Glomerular visceral epithelial cell (primary cell): ENCODE measurements around the gene CARS2.
"Not testable (repeated sequence)": the region's sequence is repeated elsewhere in the genome, so short reads cannot be mapped to it uniquely, and the experiment has no call there.

ENCODE experiments used
- DNase-seq: peaks from one replicate; pipeline ENCODE4 v3.0.0-alpha.2; 2016; ENCODE audit errors: extremely low spot score

CARS2 gene

DNA sequence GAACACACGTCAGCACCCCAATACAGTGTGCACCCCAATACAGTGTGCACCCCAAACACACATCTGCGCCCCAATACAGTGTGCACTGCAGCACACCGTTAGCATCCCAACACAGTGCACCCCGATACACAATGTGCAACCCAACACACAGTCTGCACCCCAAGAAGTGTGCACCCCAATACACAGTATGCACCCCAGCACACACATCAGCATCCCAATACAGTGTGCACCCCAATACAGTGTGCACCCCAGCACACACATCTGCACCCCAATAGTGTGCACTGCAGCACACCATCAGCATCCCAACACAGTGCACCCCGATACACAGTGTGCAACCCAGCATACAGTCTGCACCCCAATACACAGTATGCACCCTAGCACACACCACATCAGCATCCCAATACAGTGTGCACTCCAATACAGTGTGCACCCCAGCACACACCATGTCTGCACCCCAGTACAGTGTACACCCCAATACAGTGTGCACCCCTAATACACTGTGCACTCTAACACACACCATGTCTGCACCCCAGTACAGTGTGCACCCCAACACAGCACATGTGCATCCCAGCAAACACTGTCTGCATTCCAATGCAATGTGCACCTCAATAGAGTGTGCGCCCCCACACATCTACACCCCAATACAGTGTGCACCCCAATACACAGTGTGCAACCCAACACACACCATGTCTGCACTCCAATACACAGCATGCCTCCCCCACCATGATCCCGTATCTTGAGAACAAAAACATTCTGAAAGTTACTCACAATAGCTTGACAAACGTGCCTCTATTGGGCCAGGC is 855 bp upstream of the CARS2 start:
- DNase-seq: no peak

DNA sequence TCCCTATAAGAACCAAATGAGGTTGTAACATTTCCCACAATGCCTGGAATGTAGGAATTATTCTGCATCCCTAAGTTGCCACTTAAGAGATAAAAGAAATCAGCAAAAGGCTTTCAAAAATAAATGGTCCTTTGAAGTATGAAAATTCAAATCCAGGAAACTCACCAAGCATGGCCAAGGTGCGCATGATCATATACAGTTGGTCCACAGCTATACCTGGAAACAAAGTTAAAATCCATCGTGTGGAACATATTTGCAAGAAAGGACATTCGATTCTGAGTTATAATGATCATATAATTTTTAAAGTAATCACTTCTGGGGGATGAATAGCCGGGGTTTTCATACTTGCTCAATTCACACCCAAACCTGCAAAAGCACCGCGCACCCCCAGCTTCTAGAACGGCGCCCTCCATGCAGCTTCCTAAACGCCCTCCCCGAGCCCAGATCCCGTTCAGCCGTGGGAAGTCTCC is 525 bp downstream of the CARS2 start:
- peak; percentile 6 for DNase-seq

DNA sequence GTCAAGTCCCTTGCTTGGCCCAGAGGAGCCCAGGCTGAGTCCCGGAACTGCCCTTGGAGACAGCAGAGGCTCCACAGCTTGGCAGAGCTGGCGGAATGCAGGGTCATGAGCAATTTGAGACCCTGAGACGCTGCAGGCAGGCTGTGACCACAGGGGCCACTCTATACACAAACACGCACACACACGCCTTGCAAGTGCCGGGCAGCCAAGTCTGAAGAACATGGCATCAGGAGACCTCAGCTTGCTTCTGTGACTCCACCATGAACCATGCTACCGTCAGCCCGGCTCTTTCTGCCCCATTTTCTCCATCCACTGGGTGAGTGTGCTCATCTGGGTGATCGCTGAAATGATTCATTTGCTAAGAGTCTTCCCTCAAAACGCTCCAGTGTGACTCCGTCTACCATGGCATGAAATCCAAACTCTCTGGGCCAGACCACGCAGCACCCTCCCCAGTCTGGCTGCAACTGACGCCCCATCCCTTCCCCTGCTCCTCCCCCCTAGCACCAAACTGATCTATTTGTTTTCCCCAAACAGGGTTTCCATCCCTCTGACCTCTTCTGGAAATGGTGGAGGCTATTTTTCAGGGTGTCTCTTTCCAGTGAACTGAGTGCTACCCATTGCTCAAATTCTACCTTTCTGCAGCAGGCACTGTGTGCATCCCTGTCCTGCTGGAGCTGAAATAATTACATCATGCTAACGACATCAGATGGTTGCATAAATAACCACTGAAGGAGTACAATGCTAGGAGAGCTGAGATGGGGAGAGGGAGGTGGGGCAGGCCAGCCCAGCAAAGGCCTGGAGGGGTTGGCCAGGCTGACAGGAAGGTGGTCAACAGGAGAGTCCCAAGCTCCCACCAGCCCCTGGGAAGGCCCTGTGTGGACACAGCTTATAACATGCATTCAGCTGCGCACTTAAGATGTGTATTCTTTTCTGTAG is 3.1 kb downstream of the CARS2 start:
- no peak for DNase-seq

DNA sequence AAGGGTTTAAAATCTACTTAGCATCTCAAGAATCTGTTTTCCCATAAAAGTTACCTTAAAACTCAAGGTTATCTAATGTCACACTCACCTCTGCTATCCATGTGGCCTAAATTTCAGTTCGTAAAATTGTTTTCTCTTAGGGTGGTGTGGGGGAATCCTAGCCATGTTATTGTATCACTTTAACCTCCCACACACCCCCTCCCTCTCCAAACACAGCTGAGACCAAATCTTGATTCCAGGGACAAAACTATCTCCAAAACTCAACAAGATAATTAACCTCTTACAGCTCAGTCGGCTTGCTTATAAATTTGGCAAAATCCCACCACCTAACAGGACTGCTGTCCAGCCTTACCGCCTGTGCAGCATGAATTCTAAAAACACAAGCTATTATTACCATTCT is 3.8 kb downstream of the CARS2 start:
- no peak for DNase-seq

DNA sequence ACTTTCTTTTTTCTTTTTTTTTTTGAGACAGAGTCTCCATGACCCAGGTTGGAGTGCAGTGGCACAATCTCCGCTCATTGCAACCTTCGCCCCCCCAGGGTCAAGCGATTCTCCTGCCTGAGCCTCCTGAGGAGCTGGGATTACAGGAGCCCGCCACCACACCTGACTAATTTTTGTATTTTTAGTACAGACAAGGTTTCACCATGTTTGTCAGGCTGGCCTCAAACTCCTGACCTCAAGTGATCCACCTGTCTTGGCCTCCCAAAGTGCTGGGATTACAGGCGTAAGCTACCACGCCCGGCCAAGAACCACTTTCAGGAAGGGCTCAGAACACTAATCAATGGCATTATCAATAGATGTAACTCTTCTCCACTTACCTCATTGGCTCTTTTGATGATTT is 4.9 kb downstream of the CARS2 start:
- not testable (repeated sequence) for DNase-seq

DNA sequence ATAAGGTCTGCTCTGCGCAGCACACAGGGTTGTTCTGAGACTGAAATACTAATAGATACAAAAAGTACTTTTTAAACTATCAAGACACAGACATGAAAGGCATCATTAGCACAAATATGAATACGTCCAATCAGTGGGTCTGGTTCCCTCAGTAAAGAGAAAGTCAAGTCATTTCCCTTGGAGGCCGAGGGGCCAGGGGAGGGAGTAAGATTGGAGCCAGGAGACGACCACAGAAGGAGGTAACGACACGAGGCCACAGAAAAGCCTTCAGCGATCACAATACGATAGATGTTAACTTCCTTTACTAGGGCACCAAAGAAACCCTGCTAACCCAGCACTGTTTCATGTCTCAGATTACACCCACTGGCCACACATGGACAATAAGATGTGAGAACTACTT is 5.3 kb downstream of the CARS2 start:
- no peak for DNase-seq

DNA sequence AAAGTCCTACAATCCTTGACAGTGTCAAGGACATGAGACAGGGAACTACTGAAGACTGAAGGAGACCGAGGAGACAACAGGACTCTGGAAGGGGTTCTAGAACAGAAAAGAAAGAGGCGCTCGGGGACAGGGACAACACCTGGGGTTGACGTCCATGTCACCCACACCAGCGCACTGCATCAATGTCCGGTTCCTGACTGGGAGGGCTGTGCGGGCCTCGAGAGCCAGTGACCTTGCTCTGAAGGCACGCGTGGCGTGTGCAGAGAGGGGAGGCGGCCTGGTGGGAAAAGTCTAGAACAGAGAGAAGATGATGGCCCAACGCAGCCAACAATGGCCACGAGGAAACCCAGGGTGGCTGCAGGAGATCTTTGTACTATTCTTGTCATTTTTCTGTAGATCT is 5.7 kb downstream of the CARS2 start:
- DNase-seq: no peak

DNA sequence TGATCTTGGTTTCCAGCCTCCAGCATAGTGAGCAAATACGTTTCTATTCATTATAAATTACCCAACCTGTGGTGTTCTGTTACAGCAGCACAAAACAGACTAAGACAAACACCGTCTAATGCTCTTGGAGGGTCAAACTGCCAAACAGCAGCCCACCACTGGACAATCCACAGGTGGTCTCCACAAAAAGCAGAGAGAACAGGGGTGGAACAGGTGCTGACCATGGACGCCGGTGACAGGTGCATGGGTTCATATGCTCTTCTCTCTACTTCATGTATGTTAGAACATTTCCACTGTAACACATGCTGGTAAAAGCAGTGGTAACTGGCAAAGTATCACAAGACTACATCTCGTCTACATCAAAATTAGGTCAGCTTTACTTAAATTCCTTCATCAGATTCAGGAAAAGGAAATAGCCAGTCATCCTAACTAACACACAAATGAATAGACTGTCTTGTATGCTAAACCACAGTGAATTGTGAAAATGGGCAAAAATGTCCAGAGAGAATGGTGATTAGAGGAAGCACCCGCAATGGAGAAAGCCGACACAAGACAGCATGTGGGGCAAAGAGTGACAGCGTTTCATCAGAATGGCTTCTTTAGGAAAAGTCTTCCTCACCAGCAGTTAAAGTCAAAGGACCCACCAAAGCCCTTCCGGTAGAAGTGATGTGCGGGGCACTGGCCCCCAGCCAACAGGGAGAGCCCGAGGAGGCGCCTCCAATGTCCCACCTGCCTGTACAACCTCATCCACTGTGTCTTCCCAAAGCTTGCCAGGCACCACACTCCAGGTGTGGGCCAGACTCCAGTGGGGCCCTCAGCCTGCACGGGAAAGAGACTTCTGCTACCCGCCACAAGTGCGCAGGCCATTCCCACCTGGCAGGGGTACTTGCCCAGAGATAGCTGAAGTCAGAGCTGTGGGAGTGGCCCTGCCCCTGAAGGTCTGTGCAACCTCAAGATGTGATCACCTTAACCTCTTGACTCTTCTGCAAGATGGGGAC is 6.5 kb downstream of the CARS2 start:
- DNase-seq: no peak

DNA sequence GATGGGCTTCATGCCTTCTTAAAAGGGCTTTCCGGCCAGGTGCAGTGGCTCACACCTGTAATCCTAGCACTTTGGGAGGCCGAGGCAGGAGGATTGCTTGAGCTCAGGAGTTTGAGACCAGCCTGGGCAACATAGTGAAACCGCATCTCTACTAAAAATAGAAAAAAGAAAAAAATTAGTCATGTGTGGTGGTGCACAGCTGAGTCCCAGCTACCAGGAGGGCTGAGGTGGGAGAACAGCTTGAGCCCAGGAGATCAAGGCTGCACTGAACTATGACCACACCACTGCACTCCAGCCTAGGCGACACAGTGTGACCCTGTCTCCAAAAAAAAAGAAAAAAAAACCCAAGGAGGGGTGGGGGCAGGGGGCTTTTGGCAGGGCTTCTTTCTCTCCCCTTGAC is 7.2 kb downstream of the CARS2 start:
- no peak for DNase-seq

DNA sequence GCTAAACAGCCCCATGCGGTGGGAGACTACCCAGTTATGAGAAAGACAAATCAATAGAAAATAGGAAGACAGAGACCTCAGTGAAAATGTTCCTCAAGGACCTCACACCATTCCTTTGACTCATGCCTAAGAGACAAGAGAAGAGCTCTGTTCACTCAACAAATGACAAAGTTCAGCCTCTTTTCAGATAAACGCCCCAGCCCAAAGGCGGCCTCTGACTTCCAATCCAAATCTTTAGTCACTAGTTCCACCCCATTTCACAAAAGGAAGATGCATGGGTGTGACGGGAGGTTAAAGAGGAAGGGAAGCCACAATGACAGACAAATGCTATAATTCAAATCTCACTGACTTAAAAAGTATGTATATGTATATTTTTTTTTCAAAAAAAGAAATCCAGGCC is 8.1 kb downstream of the CARS2 start:
- DNase-seq: no peak

DNA sequence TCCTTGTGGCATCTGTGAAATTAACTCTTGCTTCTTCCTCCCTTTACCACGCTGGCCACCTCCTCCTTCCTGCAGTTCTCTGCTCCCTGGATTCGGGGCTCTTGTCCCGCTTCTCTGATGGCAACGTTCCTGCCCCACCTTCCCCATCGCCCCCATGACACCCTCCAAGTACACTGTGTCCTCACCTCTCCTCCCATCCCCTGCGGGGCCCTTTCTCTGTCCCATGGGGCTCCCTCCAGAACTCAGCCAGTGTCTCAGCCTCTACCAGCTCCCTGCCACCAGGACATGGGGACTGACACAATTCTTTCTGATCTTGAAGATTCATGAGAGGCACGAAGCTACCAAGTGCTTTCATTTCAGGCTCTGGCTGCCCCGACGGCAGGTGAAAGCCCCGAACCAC is 9.1 kb downstream of the CARS2 start:
- no peak for DNase-seq

DNA sequence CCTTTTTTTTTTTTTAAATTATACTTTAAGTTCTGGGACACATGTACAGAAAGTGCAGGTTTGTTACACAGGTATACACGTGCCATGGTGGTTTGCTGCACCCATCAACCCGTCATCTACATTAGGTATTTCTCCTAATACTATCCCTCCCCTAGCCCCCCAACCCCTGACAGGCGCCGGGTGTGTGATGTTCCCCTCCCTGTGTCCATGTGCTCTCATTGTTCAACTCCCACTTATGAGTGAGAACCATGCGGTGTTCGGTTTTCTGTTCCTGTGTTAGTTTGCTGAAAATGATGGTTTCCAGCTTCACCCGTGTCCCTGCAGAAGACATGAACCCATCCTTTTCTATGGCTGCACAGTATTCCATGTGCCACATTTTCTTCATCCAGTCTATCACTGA is 10.1 kb downstream of the CARS2 start:
- not testable (repeated sequence) for DNase-seq

DNA sequence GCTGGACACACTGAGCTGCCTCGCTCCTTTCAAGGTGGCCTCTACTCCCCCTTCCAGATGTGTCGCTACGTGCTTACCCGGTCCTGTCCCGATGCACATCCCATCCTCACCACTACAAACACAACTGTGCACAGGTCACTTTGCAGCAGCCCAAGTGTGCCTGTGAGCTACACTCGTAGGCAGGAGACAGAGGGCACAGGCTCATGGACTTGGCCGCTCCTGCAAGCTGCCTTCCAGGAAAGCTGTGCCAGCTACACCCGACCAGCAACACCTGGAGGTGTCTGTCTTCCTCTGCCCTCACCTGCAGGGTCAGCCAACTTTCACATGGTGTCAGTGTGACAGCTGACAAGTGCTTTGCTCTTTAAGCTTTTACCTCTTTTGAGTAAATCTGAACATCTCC is 15.4 kb downstream of the CARS2 start:
- no peak for DNase-seq

DNA sequence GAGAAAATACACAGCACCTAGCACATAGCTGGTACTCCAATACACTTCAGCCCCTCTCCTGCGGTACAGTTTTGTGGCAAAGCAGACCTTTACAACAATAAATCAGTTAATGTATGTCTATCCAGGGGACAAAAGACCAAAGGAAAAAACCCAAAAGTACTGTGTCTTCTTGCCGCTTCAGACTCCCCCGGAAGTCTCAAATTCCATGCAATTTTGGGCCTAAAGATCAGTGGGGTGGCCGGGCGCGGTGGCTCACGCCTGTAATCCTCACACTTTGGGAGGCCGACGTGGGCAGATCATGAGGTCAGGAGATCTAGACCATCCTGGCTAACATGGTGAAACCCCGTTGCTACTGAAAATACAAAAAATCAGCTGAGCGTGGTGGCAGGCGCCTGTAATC is 16.2 kb downstream of the CARS2 start:
- DNase-seq: no peak

DNA sequence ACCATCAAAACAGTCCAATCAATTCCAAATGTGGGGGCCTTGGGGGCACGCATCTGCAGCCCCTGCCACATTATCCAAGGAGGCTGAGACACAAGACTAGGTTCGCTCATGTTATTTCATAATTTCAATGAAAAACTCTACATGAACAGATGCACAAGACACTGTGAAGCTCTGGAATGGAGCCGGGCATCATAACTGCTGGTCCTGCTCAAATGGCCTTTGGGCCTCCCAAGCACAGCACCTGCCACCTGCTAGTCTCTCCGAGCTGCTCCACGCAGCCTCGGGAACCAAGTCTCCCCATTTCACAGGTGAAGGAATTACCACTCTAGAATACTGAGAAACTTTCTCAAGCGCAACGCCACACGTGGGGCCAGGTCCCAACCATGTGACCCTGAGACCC is 16.9 kb downstream of the CARS2 start:
- DNase-seq: no peak

DNA sequence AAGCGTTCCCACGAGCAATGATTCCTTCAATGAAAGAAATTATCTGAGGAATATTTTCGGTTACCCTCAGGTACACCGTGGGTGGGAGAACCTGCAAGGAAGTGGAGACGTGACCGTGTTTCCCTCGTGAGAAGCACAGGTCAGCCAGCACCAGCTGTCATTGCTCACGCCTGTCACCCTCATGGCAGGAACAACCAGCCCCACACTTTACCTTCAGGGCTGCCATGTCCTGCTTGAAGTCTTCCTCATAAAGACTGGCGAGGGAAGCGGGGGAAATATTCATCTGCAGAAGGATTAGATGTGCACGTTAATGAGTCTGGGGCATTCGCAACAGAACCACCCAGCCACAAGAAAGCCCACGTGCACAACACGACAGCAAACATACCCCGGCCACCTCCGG is 18.2 kb downstream of the CARS2 start:
- no peak for DNase-seq

DNA sequence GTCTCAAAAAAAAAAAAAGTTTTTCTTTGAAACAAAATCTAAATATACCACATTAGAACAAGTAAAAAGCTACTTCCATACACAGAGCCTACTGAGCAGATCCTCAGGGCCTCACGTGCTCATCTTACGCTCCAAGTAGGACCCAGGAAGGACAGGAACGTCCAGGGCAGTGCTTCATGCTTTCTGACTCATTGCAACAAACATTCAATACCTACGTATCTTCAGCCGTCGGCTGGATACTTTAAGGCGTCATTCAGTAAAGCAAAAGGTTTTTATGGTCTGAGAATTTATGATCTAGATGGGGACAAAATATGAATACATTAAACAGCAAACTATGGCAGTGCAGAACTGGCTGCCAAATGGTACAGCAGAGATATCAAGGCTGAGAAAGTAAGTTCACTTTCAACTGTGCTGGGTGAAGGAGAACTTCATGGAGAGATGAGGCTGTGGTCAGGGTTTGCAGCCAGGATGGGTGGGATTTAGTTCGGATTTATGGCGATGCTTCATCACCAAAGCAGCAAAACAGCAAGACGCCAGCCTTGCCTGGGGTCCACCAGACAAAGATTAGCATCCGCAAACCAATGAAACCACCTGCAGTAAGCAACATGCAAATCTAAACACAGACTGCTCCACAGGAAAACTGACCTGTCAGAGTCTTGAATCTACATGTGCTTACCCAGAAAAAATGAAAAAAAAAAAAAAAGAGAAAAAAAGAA is 20.5 kb downstream of the CARS2 start:
- no peak for DNase-seq

DNA sequence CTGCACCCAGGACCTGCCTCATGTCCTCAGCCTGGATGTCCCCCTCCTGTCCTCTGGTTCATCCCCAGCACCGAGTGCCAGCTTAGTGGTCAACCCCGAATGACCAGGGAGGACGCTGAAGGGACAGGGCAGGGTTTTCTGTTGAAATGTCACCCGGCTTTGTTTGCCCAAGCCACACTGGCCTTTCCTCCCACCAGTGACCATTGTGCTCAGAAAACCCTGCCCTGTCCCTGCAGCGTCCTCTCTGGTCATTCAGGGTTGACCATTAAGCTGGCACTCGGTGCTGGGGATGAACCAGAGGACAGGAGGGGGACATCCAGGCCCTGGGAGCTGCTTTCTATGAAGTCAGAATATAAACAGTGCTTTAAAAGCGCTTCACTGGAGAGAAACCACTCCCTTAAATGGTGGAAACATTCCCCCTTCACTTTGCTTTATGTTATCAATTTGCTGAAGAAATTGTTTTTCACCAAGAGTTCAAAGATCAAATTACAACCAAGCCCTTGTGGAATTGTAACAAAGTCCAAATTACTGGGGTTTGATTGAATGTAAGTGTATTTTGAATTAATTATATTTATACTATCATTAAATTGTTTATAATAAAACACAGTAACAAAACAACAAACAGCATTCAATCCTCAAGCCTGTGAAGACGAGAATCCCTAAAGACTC is 21.4 kb downstream of the CARS2 start:
- no peak for DNase-seq

DNA sequence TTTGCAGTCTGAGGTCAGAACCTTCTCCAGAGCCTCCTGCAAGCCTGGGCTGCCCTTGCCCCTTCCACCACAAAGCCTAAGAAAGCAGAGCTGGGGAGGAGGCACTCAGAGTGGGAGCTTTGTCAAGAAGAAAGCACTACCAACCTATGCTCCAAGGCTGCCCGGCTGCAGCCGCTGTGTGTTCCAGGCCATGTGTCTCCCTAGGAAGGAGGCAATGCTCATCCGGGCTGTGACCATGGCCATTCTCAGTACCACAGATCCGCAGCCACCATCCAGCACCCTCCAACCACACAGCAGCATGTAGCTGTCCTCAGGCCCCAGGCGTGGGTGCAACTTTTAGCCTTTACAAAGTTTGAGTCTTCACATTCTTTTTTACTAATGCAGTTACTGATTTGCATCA is 22.0 kb downstream of the CARS2 start:
- DNase-seq: no peak

DNA sequence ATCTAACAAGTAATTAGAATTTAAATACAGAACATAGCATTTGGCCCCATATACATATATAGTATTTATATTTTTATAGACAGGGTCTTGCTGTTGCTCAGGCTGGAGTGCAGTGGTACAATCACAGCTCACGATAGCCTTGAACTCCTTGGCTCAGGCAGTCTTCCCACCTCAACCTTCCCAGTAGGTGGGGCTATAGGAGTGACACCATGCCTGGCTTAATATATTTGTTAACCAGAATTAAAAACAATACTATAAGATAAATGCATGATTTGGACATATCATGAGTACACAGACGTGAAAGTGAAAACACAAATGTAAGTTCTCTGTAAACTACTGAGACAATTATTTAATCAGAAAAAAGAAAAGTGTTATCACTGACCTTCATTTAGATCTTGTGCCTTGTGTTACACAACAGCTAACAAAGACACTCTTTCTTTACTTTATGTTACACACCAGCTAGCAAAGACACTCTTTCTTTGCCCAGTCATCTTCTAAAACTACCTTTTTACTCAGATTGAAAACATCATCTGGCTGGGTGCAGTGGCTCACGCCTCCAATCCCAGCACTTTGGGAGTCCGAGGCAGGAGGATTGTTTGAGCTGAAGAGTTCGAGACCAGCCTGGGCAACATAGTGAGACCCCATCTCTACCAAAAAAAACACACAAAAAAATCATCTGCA is 22.6 kb downstream of the CARS2 start:
- DNase-seq: no peak
